B cell (primary cell): Measurements from ENCODE around the gene DGKB. TPM values are rescaled to one million over a fixed set of nuclear protein-coding genes. Genes with fewer than 3 reads are reported as not detected.

Source experiments
- ATAC-seq: fragments of 200-7000 bp; cut with Tn5 transposase; one replicate; pipeline ENCODE4 v1.10.0; 2021; ENCODE audit warnings: low read depth, mild to moderate bottlenecking, moderate number of reproducible peaks, moderate library complexity
- CTCF ChIA-PET: fragments of 350-600 bp; sonication (Branson Sonifier 250); formaldehyde crosslinking; loops from one replicate; lab custom pipeline; 2021; ENCODE audit warnings: antibody characterized with exemption, inconsistent platforms; lab: Charles Lee
- POLR2A ChIA-PET: fragments of 350-600 bp; sonication (Branson Sonifier 250); formaldehyde crosslinking; loops from one replicate; lab custom pipeline; 2021; ENCODE audit warnings: antibody characterized with exemption; lab: Charles Lee
- DNase-seq: peaks from one replicate; pipeline ENCODE4 v3.0.0; 2013
- H2AFZ ChIP-seq: 2 replicates; pipeline ENCODE4 v1.6.1; 2012; ENCODE audit warnings: mild to moderate bottlenecking, low read depth, low read length; ENCODE audit not compliant: insufficient read depth, poor library complexity, severe bottlenecking
- H3K27ac ChIP-seq, 2 donors: 1 replicate in 1 of 2; 2 replicates in 1 of 2; pipeline ENCODE4 v1.5.1; 2012 to 2013; ENCODE audit warnings: low read length in 2 of 2, mild to moderate bottlenecking in 2 of 2, moderate library complexity in 1 of 2
- H3K27me3 ChIP-seq, 4 experiments: fragments of 200-600 bp in 1 of 4; sonication (generic) in 1 of 4; replicated peaks in 1 of 4; 1 replicate in 2 of 4; 2 replicates in 2 of 4; pipeline versions ENCODE4 v1.6.1 to v1.7.0; 2013 to 2016; ENCODE audit warnings: low read length in 3 of 4, mild to moderate bottlenecking in 2 of 4, mixed read lengths in 1 of 4, moderate library complexity in 1 of 4; ENCODE audit not compliant: insufficient read depth in 4 of 4, control insufficient read depth in 3 of 4; ENCODE audit errors: control extremely low read depth in 1 of 4
- H3K36me3 ChIP-seq, 2 experiments: replicated peaks in 1 of 2; 1 replicate in 1 of 2; 2 replicates in 1 of 2; pipeline versions ENCODE4 v1.6.1 to v1.7.1; 2013; ENCODE audit warnings: low read length in 1 of 2; ENCODE audit not compliant: insufficient read depth in 2 of 2, control insufficient read depth in 1 of 2; ENCODE audit errors: control extremely low read depth in 1 of 2, extremely low read depth in 1 of 2
- H3K4me1 ChIP-seq, 2 donors: fragments of 200-600 bp in 1 of 2; sonication (generic) in 1 of 2; 1 replicate in 1 of 2; 2 replicates in 1 of 2; pipeline versions ENCODE4 v1.5.1 to v1.6.1; 2013 to 2017; ENCODE audit warnings: low read length in 2 of 2; ENCODE audit not compliant: control insufficient read depth in 2 of 2, insufficient read depth in 2 of 2
- H3K4me2 ChIP-seq: replicated peaks from 2 replicates; pipeline ENCODE3; 2012; ENCODE audit warnings: mild to moderate bottlenecking, low read depth, low read length; ENCODE audit not compliant: poor library complexity, severe bottlenecking
- H3K4me3 ChIP-seq, 5 experiments: fragments of 200-600 bp in 1 of 5; sonication (generic) in 1 of 5; 1 replicate in 3 of 5; 2 replicates in 2 of 5; pipeline versions ENCODE4 v1.5.1 to v1.7.0; 2011 to 2016; ENCODE audit warnings: low read length in 4 of 5, mild to moderate bottlenecking in 4 of 5, low read depth in 2 of 5, control low read depth in 1 of 5, moderate library complexity in 1 of 5; ENCODE audit not compliant: insufficient read depth in 1 of 5; ENCODE audit errors: control extremely low read depth in 1 of 5, extremely low read depth in 1 of 5
- H3K79me2 ChIP-seq: fragments of 200-600 bp; sonication (generic); one replicate; pipeline ENCODE4 v1.6.0; 2016; ENCODE audit warnings: low read length; ENCODE audit not compliant: control insufficient read depth, insufficient read depth
- H3K9ac ChIP-seq: fragments of 200-600 bp; sonication (generic); 2 replicates; pipeline ENCODE4 v1.6.1; 2017; ENCODE audit warnings: mild to moderate bottlenecking, low read length, moderate library complexity
- H3K9me3 ChIP-seq, 3 donors: one replicate each; pipeline versions ENCODE4 v1.6.1 to v1.7.1; 2013; ENCODE audit warnings: low read length in 2 of 3; ENCODE audit not compliant: control insufficient read depth in 2 of 3, insufficient read depth in 1 of 3; ENCODE audit errors: control extremely low read depth in 1 of 3
- H4K20me1 ChIP-seq: 2 replicates; pipeline ENCODE4 v1.6.0; 2012; ENCODE audit warnings: mild to moderate bottlenecking, low read length; ENCODE audit not compliant: insufficient read depth, control insufficient read depth, poor library complexity, severe bottlenecking
- H3K27ac Mint-ChIP-seq: one replicate; pipeline ENCODE4 v1.8.0; 2021; ENCODE audit warnings: mixed read lengths
- H3K27me3 Mint-ChIP-seq: one replicate; pipeline ENCODE4 v1.8.0; 2021; ENCODE audit warnings: mixed read lengths
- H3K4me1 Mint-ChIP-seq: one replicate; pipeline ENCODE4 v1.8.0; 2021; ENCODE audit warnings: mixed read lengths
- H3K4me3 Mint-ChIP-seq: one replicate; pipeline ENCODE4 v1.8.0; 2021; ENCODE audit warnings: mixed read lengths
- H3K9me3 Mint-ChIP-seq: one replicate; pipeline ENCODE4 v1.8.0; 2022; ENCODE audit warnings: mixed read lengths; ENCODE audit not compliant: insufficient read depth
- CTCF ChIP-seq: fragments of 200-600 bp; IDR thresholded peaks from one replicate; pipeline ENCODE4 v1.8.0; 2022; ENCODE audit warnings: antibody characterized with exemption, mild to moderate bottlenecking
- EZH2 ChIP-seq: IDR thresholded peaks from 2 replicates; pipeline ENCODE4 v1.6.1; 2012; ENCODE audit warnings: borderline replicate concordance, low read depth, mild to moderate bottlenecking, moderate library complexity, low read length; ENCODE audit not compliant: insufficient read depth, poor library complexity, severe bottlenecking
- WGBS: methylation state at CpG from one replicate; pipeline ENCODE4 v1.1.5; 2013; ENCODE audit warnings: missing lambda C conversion rate; ENCODE audit not compliant: insufficient coverage; 5-methylcytosine and 5-hydroxymethylcytosine counted together
- intact Hi-C: fragments of 100-400 bp; cut with micrococcal nuclease; formaldehyde crosslinking; loops from one replicate; pipeline ENCODE4 v1.10.0; 2022
- polyA plus RNA-seq: library from polyadenylated mRNA; depleted of rRNA; stranded (reverse); fragments of >200 nt; gene quantifications from 2 replicates; pipeline ENCODE4 v1.2.3, GENCODE V29; 2012
- total RNA-seq, 2 donors: library from RNA; stranded (reverse); fragments of 120-200 nt in 1 of 2; gene quantifications; 1 replicate in 1 of 2; 2 replicates in 1 of 2; pipeline versions ENCODE4 v1.2.3 to v1.2.4, GENCODE V29; 2013 to 2022

The DGKB gene
- total and polyA plus RNA-seq, 2 donors (not counting 1 experiment from before 2014, with no cell fraction given) = not detected

GRCh38 chr7:14931511-14932215 lies 29.1 kb upstream of the DGKB start:
- POLR2A ChIA-PET = no interaction called here

More at GRCh38 chr7:14931511-14932215, 29.1 kb upstream of the DGKB start:
- H2AFZ ChIP-seq = no peak overlapping the region
- DNase-seq = no peak
- no peaks in the 10 kb centered on the region for H4K20me1 ChIP-seq
- peaks cover 3% of the 10 kb centered on the region for H3K9me3 Mint-ChIP-seq
- no peak overlapping the region for H3K4me3 ChIP-seq
- H3K4me3 Mint-ChIP-seq = no peak overlapping the region
- no peak overlapping the region for H3K9ac ChIP-seq
- H3K9me3 ChIP-seq = no peaks in the 10 kb centered on the region
- H3K27ac Mint-ChIP-seq = no peak overlapping the region
- no peak for ATAC-seq
- no peaks in the 10 kb centered on the region for H3K4me1 Mint-ChIP-seq
- no peaks in the 10 kb centered on the region for H3K4me1 ChIP-seq
- H3K27ac ChIP-seq = no peak overlapping the region
- H3K36me3 ChIP-seq = no peaks in the 10 kb centered on the region
- H3K79me2 ChIP-seq = no peaks in the 10 kb centered on the region
- 95% methylated on average over 2 of the region's 4 CpGs for WGBS
- CTCF ChIA-PET = no interaction called here
- no peaks in the 10 kb centered on the region for H3K27me3 Mint-ChIP-seq
- H3K27me3 ChIP-seq = no peaks in the 10 kb centered on the region
- no peak overlapping the region for H3K4me2 ChIP-seq
- no peak for TF ChIP-seq EZH2
- TF ChIP-seq CTCF = no peak
- intact Hi-C loops = no loop called here
